ENCODE data around the gene SAXO1. TPM values are rescaled to one million over a fixed set of nuclear protein-coding genes. Genes with fewer than 3 reads are reported as not detected.

SAXO1 gene
- total RNA-seq, 2 experiments from 2014 or later, result not detected

DNA sequence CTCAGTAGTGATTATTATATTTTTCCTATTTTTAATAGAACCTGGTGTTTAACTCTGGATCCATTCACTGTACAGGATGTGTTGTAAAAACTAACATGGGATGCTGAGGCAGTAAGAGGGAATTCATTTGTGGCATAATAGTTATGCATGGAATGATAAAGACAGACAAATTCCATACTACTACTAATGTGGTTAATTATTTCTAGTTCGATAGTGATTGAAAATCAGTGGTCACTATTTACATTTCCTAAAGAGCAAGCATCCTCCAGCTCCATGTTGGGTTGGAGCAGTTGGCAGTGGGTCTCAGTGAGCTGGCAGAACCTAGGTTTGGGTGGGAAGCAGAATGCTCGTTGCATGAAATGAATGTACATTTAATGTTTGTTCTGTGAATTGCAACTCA is 122.6 kb downstream of the SAXO1 start:
- H3K27me3 Mint-ChIP-seq, result peaks cover 13% of the 10 kb centered on the region
- no peaks in the 10 kb centered on the region for H3K9me3 Mint-ChIP-seq
- no peak overlapping the region for H3K27ac Mint-ChIP-seq
- ChIA-PET POLR2A (no interaction called here), CTCF (no interaction called here)
- no peaks in the 10 kb centered on the region for H3K4me1 Mint-ChIP-seq
- DNase-seq, result no peak
- no peaks in the 10 kb centered on the region for H3K36me3 Mint-ChIP-seq (ENCODE audit: low read depth)
- H3K4me3 Mint-ChIP-seq, result no peak overlapping the region

DNA sequence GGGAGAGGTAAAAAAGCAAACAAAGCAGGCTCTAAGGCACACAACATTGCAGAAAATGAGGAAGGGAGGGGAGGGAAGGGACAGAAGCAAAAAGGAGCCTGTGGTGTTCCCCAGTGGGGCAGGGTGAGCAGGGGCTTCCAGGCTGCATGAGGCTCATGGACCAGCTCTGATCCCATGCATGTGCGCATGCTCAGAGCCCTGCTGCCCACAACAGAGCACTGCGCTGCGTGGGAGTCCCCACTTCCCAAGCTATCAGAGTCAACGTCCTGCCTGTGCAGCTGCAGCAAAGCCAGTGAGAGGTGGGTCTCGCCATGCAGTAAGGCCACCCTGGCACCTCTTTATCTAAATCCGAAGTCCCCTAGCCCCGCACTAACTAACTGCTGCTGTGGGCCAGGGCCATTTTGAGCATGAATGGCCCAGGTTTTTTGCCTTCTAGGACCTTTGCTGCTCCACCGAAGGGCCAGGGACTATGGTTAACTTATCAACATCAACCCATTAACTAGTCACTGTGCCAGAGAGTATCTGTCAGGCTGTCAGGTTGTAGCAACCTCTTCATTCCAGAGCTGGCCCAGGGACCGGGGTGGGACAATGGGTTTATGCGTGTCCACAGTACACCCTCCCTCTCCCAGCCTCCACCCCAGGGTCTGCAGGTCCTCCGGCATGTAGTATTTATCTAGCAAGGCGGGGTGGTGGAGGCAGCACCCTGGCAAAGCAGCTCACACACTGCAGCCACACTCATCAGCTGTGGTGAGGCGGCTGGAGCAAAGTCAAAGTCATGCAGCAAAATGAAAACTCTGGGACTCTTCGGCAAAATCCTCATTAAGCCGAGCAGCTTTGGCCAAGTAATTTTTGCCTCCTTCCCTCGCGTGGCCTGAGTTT is 123.6 kb downstream of the SAXO1 start:
- no peaks in the 10 kb centered on the region for H3K36me3 Mint-ChIP-seq (ENCODE audit: low read depth)
- ChIA-PET POLR2A (no interaction called here), CTCF (no interaction called here)
- no peak for DNase-seq
- H3K27me3 Mint-ChIP-seq, result peaks cover 11% of the 10 kb centered on the region
- H3K4me3 Mint-ChIP-seq, result no peak overlapping the region
- H3K27ac Mint-ChIP-seq, result no peak overlapping the region
- H3K9me3 Mint-ChIP-seq, result no peaks in the 10 kb centered on the region
- H3K4me1 Mint-ChIP-seq, result no peaks in the 10 kb centered on the region

DNA sequence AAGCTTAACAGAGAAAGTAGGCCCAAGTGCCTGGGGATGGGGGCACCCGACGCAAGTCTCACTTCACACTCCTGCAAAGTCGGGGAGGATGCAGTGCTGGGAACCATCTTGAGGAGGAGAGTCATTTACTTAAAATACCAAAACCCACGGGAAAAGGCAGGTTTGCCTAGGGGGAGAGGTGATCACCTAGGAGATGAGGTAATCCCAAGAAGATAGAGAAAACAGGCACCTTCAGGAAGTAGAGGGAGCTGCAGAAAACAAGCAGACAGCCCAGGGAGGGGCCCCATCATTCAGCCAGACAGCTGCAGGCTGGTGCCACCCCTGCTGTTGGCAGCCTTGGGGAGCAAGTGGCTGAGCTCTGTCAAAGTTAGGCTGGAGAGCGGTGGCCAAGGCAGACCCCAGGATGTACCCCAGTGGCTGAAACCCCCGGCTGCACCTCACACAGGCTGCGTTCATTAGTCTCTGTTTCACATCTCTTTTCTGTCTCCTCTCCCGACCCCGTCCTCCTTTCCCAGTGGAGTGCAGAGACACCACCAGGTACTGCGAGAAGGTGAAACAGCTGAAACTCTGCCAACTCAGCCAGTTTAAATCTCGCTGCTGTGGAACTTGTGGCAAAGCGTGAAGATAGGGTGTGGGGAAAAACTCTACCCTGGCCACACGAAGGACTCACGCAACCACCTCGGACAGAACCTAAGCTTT is 124.9 kb downstream of the SAXO1 start:
- Mint-ChIP-seq H3K36me3 (ENCODE audit: low read depth) (no peaks in the 10 kb centered on the region), H3K4me1 (no peaks in the 10 kb centered on the region), H3K27ac (no peak overlapping the region), H3K9me3 (no peaks in the 10 kb centered on the region), H3K27me3 (peaks cover 7% of the 10 kb centered on the region), H3K4me3 (no peak overlapping the region)
- no peak for DNase-seq
- ChIA-PET CTCF (no interaction called here), POLR2A (no interaction called here)

DNA sequence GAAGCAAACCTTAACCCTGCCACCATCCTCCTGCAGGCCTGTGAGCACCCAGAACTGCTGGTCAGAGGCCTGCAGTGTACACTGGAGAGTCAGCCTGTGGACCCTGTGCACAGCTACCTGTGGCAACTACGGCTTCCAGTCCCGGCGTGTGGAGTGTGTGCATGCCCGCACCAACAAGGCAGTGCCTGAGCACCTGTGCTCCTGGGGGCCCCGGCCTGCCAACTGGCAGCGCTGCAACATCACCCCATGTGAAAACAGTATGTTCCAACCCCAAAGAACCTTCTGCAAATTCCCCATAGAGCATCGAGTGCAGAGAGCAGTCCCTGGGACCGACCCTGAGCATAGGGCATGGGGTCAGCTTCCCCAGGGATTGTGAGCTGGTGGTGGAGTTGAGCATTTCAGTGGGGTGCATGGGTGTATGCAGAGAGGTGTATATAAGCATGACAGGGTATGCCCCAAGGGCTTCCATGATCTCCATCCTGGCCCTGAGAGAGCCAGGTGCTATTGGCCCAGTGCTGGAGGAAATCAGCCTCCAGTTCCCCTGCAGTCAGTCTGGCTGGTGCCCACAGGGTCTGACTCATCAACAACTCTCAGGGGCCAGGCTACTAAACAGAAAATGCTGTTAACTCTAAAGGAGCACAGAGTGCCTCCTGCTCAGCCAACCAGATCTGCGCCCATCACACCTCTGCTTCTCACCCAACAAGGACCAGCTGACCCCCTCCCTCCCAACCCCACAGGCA is 126.2 kb downstream of the SAXO1 start:
- Mint-ChIP-seq H3K36me3 (ENCODE audit: low read depth) (no peaks in the 10 kb centered on the region), H3K4me3 (no peak overlapping the region)

DNA sequence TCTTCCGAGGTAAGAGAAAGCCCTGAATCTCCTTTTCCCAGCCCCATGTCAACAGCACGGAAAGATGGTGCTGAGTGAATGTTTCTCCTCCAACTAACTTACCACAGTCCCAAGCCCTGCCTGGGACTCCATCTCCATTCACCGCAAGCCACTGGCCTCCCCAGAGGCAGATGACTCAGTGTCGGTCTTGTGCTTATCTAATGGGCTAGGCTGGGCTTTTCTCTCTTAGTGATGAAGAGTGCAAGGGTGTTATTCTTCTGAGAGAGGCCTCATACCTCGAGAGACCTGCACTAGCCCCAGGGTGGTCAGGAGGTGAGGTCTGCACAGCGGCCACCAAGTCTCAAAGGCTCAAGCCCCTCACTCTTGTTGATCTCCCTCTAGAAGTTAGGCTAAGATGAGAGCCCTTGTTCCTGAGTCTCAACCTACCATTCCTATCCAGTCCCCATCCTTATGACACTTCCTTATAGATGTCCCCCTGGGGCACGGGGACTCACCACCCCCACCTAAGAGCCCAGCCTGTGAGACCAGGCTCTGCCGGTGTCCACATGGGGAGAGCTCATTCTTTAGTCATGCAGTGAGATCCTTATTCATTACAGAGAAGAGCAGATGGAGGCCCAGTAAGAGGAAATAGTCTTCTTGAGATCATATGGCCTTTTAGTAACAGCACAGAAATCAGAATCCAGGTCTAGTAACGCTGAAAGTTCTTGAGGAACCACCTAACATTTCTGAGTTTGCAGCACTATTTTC is 127.0 kb downstream of the SAXO1 start:
- POLR2A ChIA-PET, result no interaction called here
- DNase-seq, result no peak
- peaks cover 9% of the 10 kb centered on the region for H3K27me3 Mint-ChIP-seq
- H3K36me3 Mint-ChIP-seq (ENCODE audit: low read depth), result no peaks in the 10 kb centered on the region
- no peaks in the 10 kb centered on the region for H3K4me1 Mint-ChIP-seq
- H3K9me3 Mint-ChIP-seq, result peaks cover 9% of the 10 kb centered on the region
- H3K4me3 Mint-ChIP-seq, result no peak overlapping the region
- H3K27ac Mint-ChIP-seq, result no peak overlapping the region
- CTCF ChIA-PET, result no interaction called here

More for the DNA sequence above, 126.2 kb downstream of the SAXO1 start:
- CTCF ChIA-PET, result no interaction called here
- DNase-seq, result no peak
- Mint-ChIP-seq H3K27me3 (peaks cover 8% of the 10 kb centered on the region), H3K27ac (no peak overlapping the region), H3K4me1 (no peaks in the 10 kb centered on the region), H3K9me3 (peaks cover 8% of the 10 kb centered on the region)
- POLR2A ChIA-PET, result no interaction called here

DNA sequence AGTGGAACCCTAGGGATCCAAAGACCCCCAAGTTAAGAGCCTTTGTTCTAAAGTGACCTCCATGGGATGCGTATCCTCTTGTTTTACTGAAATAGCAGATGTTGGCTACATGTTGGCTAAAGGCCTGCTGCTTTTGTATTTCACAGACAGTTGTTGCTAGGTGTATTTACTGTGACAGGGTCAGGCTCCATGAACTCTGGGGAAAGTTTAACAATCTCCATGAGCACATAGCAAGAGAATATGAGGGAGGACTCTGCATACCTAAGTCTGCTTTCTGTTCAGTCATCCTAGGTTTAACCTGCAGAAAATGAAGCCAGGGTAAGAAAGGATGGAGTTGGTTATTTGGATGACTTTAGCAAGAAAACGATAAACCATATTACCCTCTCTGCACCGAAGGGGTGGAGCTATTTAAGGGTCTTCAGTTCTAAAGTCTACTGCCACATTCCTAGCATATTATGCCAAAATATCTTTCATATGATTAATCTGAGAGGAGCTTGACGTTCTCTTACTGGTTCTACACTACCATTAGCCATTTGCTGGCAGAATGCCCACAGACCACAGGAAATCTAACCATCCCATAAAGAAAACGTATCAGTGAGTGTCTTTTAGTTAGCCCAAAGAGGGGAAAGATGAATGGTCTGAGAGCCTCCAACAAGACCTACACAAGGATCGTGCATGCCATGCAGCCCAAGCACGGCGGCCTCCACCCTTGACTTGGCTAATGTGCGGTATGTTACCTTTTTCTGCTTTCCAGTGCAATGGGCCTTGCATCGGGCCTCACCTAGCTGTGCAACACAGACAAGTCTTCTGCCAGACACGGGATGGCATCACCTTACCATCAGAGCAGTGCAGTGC is 127.8 kb downstream of the SAXO1 start:
- H3K27ac Mint-ChIP-seq, result no peak overlapping the region
- peaks cover 12% of the 10 kb centered on the region for H3K27me3 Mint-ChIP-seq
- H3K4me1 Mint-ChIP-seq, result no peaks in the 10 kb centered on the region
- no peaks in the 10 kb centered on the region for H3K36me3 Mint-ChIP-seq (ENCODE audit: low read depth)
- no peak overlapping the region for H3K4me3 Mint-ChIP-seq
- no peak for DNase-seq
- peaks cover 12% of the 10 kb centered on the region for H3K9me3 Mint-ChIP-seq
- ChIA-PET POLR2A (no interaction called here), CTCF (no interaction called here)

DNA sequence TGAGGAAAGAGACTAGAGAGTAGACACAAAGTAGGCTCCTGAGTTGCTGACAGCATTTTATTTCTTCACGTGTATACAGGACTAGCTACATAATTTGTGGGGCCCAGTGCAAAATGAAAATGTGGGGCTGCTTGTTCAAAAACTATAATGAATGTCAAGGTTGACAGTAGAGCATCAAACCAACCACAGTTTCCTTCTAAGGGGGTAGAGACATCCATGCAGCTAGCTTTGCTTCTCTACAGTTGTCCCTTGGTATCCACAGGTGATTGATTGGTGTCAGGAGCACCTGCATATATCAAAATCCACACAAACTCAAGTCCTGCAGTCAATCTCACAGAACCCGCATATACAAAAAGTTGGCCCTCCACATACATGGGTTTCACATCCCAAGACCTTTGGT is 129.6 kb downstream of the SAXO1 start:
- Mint-ChIP-seq H3K27ac (no peak overlapping the region), H3K9me3 (peaks cover 14% of the 10 kb centered on the region), H3K27me3 (peaks cover 25% of the 10 kb centered on the region), H3K4me3 (no peak overlapping the region), H3K36me3 (ENCODE audit: low read depth) (no peaks in the 10 kb centered on the region), H3K4me1 (no peaks in the 10 kb centered on the region)
- DNase-seq, result no peak
- CTCF ChIA-PET, result no interaction called here
- POLR2A ChIA-PET, result no interaction called here

DNA sequence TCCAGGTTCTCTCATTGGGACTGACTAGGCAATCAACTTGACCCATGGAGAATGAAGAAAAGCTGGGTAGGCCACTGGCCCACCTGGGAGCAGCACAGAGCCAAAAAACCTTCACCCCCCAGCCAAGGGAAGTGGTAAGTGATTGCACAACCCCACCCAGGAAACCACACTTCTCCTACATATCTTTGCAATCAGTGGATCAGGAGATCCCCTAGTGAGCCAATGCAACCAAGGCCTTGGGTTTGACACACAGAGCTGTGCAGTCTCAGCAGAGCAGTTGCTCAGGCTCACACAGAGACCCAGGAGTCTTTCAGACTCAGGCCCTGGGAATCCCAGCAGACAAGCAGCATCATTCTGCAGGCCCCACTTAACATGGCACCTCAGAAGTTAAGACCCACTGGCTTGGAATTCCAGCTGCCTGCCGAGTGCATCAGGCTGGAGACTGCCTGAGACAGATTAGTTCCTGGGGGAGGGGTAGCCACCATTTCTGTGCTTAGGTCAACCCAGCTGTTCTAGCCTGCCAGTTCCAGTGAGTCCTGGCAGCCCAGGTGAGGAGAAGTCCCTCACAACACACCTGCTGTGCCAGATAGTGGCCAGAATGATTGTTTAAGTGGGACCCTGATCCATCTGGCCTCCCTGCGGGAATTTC is 136.4 kb downstream of the SAXO1 start:
- Mint-ChIP-seq H3K4me3 (no peak overlapping the region), H3K27me3 (peaks cover 21% of the 10 kb centered on the region), H3K9me3 (peaks cover 21% of the 10 kb centered on the region), H3K4me1 (peaks cover 21% of the 10 kb centered on the region), H3K27ac (peak overlapping the region; percentile 13), H3K36me3 (ENCODE audit: low read depth) (peaks cover 12% of the 10 kb centered on the region)
- ChIA-PET CTCF (interaction anchor here (0.9 kb wide), 1 partner anchor 132 kb away, joined by 4 read pairs; no protein-coding TSS in a partner anchor), POLR2A (no interaction called here)
- peak; percentile 48 for DNase-seq

DNA sequence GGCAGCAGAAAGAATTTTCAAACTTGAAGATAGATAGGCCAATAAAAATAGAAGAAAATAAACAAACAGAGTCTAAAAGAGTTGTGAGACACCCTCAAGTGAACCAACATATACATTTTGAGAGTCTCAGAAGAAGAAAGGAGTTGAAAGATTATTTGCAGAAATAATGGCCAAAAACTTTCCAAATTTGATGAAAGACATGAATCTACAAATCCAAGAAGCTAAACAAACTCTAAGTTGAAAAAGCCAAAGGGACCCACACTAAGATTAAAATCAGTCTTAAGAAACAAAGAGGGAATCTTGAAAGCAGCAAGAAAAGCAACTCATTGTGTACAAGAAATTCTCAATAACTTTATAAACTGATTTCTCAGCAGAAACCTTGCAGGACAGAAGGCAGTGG is 137.0 kb downstream of the SAXO1 start:
- H3K36me3 Mint-ChIP-seq (ENCODE audit: low read depth), result peaks cover 12% of the 10 kb centered on the region
- ChIA-PET POLR2A (no interaction called here), CTCF (interaction anchor here (0.9 kb wide), 1 partner anchor 133 kb away, joined by 4 read pairs; no protein-coding TSS in a partner anchor)
- H3K27me3 Mint-ChIP-seq, result peaks cover 21% of the 10 kb centered on the region
- H3K9me3 Mint-ChIP-seq, result peaks cover 21% of the 10 kb centered on the region
- DNase-seq, result no peak
- H3K27ac Mint-ChIP-seq, result no peak overlapping the region
- H3K4me1 Mint-ChIP-seq, result peaks cover 21% of the 10 kb centered on the region
- no peak overlapping the region for H3K4me3 Mint-ChIP-seq

DNA sequence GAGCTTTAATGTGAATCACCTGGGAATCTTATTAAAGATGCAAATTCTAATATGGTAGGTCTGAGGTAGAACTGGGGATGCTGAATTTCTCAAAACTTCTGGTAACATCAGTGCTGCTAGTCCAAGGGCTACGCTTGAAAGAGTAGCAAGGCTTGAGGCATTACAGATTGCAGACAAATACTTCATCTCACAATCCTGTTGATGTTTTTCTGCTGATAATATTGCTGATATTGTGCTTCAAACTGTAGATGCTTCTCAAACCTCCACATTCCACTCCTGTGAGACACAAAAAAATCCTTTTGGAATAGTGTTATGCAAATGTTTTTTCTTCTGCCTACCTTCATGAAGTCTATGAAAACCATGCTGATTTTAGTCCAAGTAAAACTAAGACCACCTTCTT is 139.5 kb downstream of the SAXO1 start:
- ChIA-PET POLR2A (no interaction called here), CTCF (no interaction called here)
- peaks cover 16% of the 10 kb centered on the region for H3K9me3 Mint-ChIP-seq
- no peak overlapping the region for H3K27ac Mint-ChIP-seq
- no peak for DNase-seq
- H3K4me1 Mint-ChIP-seq, result peaks cover 30% of the 10 kb centered on the region
- peaks cover 5% of the 10 kb centered on the region for H3K27me3 Mint-ChIP-seq
- no peak overlapping the region for H3K4me3 Mint-ChIP-seq
- H3K36me3 Mint-ChIP-seq (ENCODE audit: low read depth), result peaks cover 12% of the 10 kb centered on the region

DNA sequence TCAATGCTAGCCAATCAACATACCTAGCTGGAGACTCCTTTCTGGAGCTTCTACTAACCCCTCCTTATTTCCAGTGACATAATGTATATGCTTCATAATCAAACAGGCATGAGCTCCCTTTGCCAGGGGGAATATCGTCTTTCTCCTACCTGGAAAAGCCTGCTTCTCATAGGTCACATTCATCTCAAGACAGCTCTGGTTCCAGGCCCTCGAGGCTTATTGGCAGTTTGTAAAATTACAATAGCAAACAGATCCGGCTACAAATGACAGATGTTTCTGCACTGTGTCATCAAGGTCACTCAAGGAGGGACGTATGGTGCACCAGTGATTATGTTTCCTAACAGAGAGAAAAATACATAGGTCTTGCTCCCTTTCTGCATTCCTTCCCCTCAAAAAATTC is 140.0 kb downstream of the SAXO1 start:
- ChIA-PET CTCF (no interaction called here), POLR2A (no interaction called here)
- H3K9me3 Mint-ChIP-seq, result peaks cover 16% of the 10 kb centered on the region
- H3K27me3 Mint-ChIP-seq, result peaks cover under 1% of the 10 kb centered on the region
- peaks cover 12% of the 10 kb centered on the region for H3K36me3 Mint-ChIP-seq (ENCODE audit: low read depth)
- no peak for DNase-seq
- peaks cover 30% of the 10 kb centered on the region for H3K4me1 Mint-ChIP-seq
- no peak overlapping the region for H3K4me3 Mint-ChIP-seq
- H3K27ac Mint-ChIP-seq, result no peak overlapping the region
